ENCODE results near the gene EMCN. TPM values are rescaled to one million over a fixed set of nuclear protein-coding genes. Genes with fewer than 3 reads are reported as not detected.

EMCN gene
- polyA plus RNA-seq, 3 donors: not detected

DNA sequence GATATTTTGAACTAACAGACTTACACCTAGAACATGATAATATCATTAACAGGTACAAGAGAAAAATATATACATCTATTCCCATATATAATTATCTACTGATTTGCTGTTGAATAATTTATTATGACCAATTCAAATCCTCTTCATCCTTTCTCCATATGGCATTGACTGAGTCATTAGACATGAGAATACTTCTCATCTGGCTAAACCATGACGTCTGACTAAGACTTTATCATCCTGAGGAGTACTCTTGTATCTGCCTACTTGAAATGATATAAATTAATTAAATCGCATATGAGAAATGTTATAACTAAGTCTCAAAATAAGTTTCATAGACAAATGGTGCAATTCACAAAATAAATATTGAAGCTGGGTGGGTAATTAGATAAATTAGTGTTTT is 67.4 kb downstream of the EMCN start:
- H3K4me3 ChIP-seq (replicated peaks in 1 of 3; ENCODE audit: low read depth in 2 of 3, low read length in 3 of 3): no peak overlapping the region
- TF ChIP-seq, protein P1, sequence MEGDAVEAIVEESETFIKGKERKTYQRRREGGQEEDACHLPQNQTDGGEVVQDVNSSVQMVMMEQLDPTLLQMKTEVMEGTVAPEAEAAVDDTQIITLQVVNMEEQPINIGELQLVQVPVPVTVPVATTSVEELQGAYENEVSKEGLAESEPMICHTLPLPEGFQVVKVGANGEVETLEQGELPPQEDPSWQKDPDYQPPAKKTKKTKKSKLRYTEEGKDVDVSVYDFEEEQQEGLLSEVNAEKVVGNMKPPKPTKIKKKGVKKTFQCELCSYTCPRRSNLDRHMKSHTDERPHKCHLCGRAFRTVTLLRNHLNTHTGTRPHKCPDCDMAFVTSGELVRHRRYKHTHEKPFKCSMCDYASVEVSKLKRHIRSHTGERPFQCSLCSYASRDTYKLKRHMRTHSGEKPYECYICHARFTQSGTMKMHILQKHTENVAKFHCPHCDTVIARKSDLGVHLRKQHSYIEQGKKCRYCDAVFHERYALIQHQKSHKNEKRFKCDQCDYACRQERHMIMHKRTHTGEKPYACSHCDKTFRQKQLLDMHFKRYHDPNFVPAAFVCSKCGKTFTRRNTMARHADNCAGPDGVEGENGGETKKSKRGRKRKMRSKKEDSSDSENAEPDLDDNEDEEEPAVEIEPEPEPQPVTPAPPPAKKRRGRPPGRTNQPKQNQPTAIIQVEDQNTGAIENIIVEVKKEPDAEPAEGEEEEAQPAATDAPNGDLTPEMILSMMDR (IDR thresholded peaks at IDR 0.05): no peak
- no peaks in the 10 kb centered on the region for H4K20me1 ChIP-seq (ENCODE audit: insufficient read depth, low read length)
- Mint-ChIP-seq H3K4me1 (no peaks in the 10 kb centered on the region), H3K9me3 (peaks cover 0 to 8% (median 4%) of the 10 kb centered on the region in 7 donors), H3K27me3 (ENCODE audit: low read depth in 3 of 3) (no peaks in the 10 kb centered on the region), H3K36me3 (no peaks in the 10 kb centered on the region), H3K4me3 (no peak overlapping the region), H3K27ac (no peak overlapping the region)
- no peaks in the 10 kb centered on the region for H3K4me1 ChIP-seq (ENCODE audit: control insufficient read depth in 1 of 2, insufficient read depth in 2 of 2, low read length in 2 of 2)
- no peak overlapping the region for H3K27ac ChIP-seq (ENCODE audit: low read depth in 1 of 2, low read length in 2 of 2)
- H3K36me3 ChIP-seq (replicated peaks in 1 of 2; ENCODE audit: control insufficient read depth in 1 of 2, insufficient read depth in 2 of 2, low read length in 2 of 2): no peaks in the 10 kb centered on the region
- WGBS (ENCODE audit: insufficient coverage): no CpG with 5 or more reads among the region's 2 CpGs
- H3K9me3 ChIP-seq (replicated peaks in 1 of 2; ENCODE audit: control insufficient read depth in 1 of 2, insufficient read depth in 1 of 2, low read length in 2 of 2): no peaks in the 10 kb centered on the region
- no peak overlapping the region for H2AFZ ChIP-seq (ENCODE audit: insufficient read depth, low read depth, low read length, poor library complexity, severe bottlenecking)
- no peaks in the 10 kb centered on the region for H3K79me2 ChIP-seq (ENCODE audit: insufficient read depth, low read length)
- no peaks in the 10 kb centered on the region for H3K27me3 ChIP-seq (ENCODE audit: control insufficient read depth in 2 of 2, insufficient read depth in 2 of 2, low read length in 2 of 2)
- no peak overlapping the region for H3K4me2 ChIP-seq (replicated peaks; ENCODE audit: extremely low read depth, low read length, poor library complexity, severe bottlenecking)
- DNase-seq: no peak
- intact Hi-C loops (cut with micrococcal nuclease): no loop called here
- H3K9ac ChIP-seq (ENCODE audit: insufficient read depth, low read length, poor library complexity, severe bottlenecking): no peak overlapping the region

DNA sequence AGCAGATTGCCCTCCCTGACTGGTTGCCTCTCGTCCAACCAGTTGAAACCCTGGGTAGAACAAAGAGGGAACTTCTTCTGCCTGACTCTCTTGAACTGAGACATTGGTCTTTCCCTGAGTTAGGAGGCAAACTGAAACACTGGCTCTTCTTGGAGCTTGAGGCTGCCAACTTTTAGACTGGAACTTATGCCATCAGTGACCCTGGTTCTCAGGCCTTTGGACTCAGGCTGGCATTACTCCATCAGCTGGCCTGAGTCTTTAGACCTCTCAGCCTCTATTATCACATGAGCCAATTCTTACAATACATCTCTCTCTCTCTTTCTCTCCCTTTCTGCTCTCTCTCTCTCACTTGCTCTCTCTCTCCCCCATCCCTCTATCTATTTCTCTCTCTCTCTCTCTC is 86.4 kb downstream of the EMCN start:
- no peaks in the 10 kb centered on the region for H3K9me3 ChIP-seq (replicated peaks in 1 of 2; ENCODE audit: control insufficient read depth in 1 of 2, insufficient read depth in 1 of 2, low read length in 2 of 2)
- no peak overlapping the region for H2AFZ ChIP-seq (ENCODE audit: insufficient read depth, low read depth, low read length, poor library complexity, severe bottlenecking)
- no peak overlapping the region for H3K27ac ChIP-seq (ENCODE audit: low read depth in 1 of 2, low read length in 2 of 2)
- Mint-ChIP-seq H3K4me1 (no peaks in the 10 kb centered on the region), H3K27ac (no peak overlapping the region), H3K36me3 (no peaks in the 10 kb centered on the region), H3K9me3 (peaks cover 0 to 13% (median 4%) of the 10 kb centered on the region in 7 donors), H3K27me3 (ENCODE audit: low read depth in 3 of 3) (peaks cover 0 to 2% (median 0%) of the 10 kb centered on the region in 3 donors), H3K4me3 (no peak overlapping the region)
- H3K79me2 ChIP-seq (ENCODE audit: insufficient read depth, low read length): no peaks in the 10 kb centered on the region
- 100% methylated on average over 1 of the region's 1 CpG for WGBS (ENCODE audit: insufficient coverage)
- no peak overlapping the region for H3K9ac ChIP-seq (ENCODE audit: insufficient read depth, low read length, poor library complexity, severe bottlenecking)
- no peak overlapping the region for H3K4me2 ChIP-seq (replicated peaks; ENCODE audit: extremely low read depth, low read length, poor library complexity, severe bottlenecking)
- no peaks in the 10 kb centered on the region for H3K4me1 ChIP-seq (ENCODE audit: control insufficient read depth in 1 of 2, insufficient read depth in 2 of 2, low read length in 2 of 2)
- DNase-seq: no peak
- intact Hi-C loops (cut with micrococcal nuclease): loop anchor here in 1 of 2 donors (10.0 kb wide), 1 partner anchor 1693 kb away; no protein-coding TSS in a partner anchor
- no peaks in the 10 kb centered on the region for H4K20me1 ChIP-seq (ENCODE audit: insufficient read depth, low read length)
- no peak overlapping the region for H3K4me3 ChIP-seq (replicated peaks in 1 of 3; ENCODE audit: low read depth in 2 of 3, low read length in 3 of 3)
- TF ChIP-seq, protein P1 (IDR thresholded peaks at IDR 0.05): no peak
- H3K36me3 ChIP-seq (replicated peaks in 1 of 2; ENCODE audit: control insufficient read depth in 1 of 2, insufficient read depth in 2 of 2, low read length in 2 of 2): no peaks in the 10 kb centered on the region
- no peaks in the 10 kb centered on the region for H3K27me3 ChIP-seq (ENCODE audit: control insufficient read depth in 2 of 2, insufficient read depth in 2 of 2, low read length in 2 of 2)

Data from CD14-positive monocyte (primary cell).